Measurements from ENCODE around the gene KCNF1.

The KCNF1 gene, protein sequence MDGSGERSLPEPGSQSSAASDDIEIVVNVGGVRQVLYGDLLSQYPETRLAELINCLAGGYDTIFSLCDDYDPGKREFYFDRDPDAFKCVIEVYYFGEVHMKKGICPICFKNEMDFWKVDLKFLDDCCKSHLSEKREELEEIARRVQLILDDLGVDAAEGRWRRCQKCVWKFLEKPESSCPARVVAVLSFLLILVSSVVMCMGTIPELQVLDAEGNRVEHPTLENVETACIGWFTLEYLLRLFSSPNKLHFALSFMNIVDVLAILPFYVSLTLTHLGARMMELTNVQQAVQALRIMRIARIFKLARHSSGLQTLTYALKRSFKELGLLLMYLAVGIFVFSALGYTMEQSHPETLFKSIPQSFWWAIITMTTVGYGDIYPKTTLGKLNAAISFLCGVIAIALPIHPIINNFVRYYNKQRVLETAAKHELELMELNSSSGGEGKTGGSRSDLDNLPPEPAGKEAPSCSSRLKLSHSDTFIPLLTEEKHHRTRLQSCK

DNA sequence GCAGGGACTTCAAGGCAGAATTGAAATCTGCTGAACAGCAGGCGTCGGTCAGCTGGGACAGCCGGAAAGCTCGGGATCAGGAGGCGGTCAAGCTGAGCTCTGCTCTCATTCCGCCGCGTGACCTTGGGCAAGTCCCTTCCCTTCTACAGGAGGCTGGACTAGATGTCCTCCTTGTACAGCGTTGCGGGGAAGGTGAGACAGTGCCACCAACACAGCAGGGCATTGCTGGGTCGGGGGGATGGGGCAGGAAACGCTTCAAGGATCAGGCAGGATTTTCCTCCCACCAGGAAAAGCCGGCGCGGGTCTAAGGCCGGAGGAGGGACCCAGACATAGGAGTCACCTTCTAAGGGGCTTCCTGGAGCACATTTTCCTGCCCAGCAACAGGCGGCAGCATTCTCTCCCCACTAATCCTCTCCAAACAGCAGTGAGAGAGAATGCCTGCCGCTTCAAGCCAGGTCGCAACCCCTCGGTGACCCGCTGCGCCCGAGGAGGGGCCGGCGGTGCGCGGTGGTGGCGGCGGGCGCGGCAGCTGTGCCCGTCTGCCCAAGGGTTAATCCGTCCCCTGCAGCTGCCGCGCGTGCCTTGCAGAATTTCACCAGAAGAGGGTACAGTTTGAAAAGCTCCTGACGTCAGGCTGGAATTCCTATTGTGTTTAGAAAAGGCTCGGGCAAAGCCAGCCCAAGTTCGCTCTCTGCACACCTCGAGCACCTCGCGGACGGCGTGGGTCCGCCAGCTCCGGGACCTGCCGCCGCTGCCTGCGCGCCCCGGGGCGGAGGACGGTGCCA, at the start of gene KCNF1:
TSS of gene KCNF1 (plus strand) at position 644 of the 785 bp plus-strand sequence. CDS start 493 bp downstream, outside the sequence.
- no peak for TF ChIP-seq ZNF565 (CRISPR knock-in tag; conservative IDR thresholded peaks at IDR 0.05; ENCODE audit: low read depth)
- TF ChIP-seq GLIS3 (CRISPR knock-in tag; IDR thresholded peaks at IDR 0.05) = no peak
- TF ChIP-seq PPARA (CRISPR knock-in tag; IDR thresholded peaks at IDR 0.05; ENCODE audit: borderline replicate concordance) = no peak
- TF ChIP-seq ZNF70 (CRISPR knock-in tag; IDR thresholded peaks at IDR 0.05) = no peak
- TF ChIP-seq, protein P1, sequence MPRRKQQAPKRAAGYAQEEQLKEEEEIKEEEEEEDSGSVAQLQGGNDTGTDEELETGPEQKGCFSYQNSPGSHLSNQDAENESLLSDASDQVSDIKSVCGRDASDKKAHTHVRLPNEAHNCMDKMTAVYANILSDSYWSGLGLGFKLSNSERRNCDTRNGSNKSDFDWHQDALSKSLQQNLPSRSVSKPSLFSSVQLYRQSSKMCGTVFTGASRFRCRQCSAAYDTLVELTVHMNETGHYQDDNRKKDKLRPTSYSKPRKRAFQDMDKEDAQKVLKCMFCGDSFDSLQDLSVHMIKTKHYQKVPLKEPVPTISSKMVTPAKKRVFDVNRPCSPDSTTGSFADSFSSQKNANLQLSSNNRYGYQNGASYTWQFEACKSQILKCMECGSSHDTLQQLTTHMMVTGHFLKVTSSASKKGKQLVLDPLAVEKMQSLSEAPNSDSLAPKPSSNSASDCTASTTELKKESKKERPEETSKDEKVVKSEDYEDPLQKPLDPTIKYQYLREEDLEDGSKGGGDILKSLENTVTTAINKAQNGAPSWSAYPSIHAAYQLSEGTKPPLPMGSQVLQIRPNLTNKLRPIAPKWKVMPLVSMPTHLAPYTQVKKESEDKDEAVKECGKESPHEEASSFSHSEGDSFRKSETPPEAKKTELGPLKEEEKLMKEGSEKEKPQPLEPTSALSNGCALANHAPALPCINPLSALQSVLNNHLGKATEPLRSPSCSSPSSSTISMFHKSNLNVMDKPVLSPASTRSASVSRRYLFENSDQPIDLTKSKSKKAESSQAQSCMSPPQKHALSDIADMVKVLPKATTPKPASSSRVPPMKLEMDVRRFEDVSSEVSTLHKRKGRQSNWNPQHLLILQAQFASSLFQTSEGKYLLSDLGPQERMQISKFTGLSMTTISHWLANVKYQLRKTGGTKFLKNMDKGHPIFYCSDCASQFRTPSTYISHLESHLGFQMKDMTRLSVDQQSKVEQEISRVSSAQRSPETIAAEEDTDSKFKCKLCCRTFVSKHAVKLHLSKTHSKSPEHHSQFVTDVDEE (CRISPR knock-in tag; IDR thresholded peaks at IDR 0.05) = 0 out of 2 replicates have a peak, but pooled peaks have one; percentile 26
- no peak for TF ChIP-seq ZC3H10 (CRISPR knock-in tag; IDR thresholded peaks at IDR 0.05)
- ATAC-seq = peak; percentile 83

DNA sequence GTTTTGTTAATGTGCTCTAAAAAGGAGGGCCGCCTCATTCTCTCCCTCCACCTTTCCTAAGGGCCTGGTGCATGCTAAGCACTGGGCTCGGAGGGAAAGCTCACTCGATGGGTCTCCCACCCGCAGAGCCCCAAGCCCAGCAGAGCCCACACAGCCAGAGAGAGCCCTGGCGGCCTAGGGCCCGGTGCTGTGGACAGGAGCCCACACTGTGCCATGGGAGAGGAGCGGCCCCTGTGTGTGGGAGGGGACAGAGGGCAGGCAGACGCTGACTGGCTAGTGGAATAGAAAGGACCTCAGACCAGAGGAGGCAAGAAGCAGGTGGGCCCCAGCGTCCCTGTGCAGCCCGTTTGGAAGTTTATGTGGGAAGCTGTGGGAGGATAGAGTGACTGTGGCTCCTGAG, 49.4 kb upstream of the KCNF1 start:
- TF ChIP-seq, protein P2, sequence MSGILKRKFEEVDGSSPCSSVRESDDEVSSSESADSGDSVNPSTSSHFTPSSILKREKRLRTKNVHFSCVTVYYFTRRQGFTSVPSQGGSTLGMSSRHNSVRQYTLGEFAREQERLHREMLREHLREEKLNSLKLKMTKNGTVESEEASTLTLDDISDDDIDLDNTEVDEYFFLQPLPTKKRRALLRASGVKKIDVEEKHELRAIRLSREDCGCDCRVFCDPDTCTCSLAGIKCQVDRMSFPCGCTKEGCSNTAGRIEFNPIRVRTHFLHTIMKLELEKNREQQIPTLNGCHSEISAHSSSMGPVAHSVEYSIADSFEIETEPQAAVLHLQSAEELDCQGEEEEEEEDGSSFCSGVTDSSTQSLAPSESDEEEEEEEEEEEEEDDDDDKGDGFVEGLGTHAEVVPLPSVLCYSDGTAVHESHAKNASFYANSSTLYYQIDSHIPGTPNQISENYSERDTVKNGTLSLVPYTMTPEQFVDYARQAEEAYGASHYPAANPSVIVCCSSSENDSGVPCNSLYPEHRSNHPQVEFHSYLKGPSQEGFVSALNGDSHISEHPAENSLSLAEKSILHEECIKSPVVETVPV (CRISPR knock-in tag; IDR thresholded peaks at IDR 0.05) = no peak
- TF ChIP-seq RARB (CRISPR knock-in tag; IDR thresholded peaks at IDR 0.05) (no peak), ZC3H10 (CRISPR knock-in tag; IDR thresholded peaks at IDR 0.05) (no peak), ZFP3 (CRISPR knock-in tag; IDR thresholded peaks at IDR 0.05) (no peak)
- TF ChIP-seq, protein P3, sequence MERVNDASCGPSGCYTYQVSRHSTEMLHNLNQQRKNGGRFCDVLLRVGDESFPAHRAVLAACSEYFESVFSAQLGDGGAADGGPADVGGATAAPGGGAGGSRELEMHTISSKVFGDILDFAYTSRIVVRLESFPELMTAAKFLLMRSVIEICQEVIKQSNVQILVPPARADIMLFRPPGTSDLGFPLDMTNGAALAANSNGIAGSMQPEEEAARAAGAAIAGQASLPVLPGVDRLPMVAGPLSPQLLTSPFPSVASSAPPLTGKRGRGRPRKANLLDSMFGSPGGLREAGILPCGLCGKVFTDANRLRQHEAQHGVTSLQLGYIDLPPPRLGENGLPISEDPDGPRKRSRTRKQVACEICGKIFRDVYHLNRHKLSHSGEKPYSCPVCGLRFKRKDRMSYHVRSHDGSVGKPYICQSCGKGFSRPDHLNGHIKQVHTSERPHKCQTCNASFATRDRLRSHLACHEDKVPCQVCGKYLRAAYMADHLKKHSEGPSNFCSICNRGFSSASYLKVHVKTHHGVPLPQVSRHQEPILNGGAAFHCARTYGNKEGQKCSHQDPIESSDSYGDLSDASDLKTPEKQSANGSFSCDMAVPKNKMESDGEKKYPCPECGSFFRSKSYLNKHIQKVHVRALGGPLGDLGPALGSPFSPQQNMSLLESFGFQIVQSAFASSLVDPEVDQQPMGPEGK (CRISPR knock-in tag; IDR thresholded peaks at IDR 0.05; ENCODE audit: borderline replicate concordance) = no peak
- ATAC-seq = no peak

DNA sequence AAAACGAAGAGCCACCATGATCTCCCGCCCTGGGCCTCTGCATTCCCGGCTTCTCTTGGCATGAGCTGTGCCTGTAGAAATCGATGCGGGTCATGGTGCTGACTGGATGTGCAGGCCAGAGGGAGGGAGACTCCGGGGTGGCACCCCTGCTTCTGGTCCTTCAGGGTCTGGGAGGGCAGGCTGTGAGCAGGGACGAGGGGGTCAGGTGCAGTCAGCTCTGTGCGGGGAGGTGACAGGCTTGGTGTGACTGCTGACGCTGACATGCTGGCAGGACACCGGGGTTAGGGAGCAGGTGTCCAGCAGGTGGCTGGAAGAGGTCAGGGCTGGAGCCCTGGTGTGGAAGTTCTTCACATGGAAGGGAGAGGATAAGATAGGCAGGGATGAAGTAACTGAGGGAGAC, 48.7 kb upstream of the KCNF1 start:
- TF ChIP-seq ZNF565 (CRISPR knock-in tag; conservative IDR thresholded peaks at IDR 0.05; ENCODE audit: low read depth) (no peak), ZC3H10 (CRISPR knock-in tag; IDR thresholded peaks at IDR 0.05) (no peak)
- ATAC-seq = no peak

DNA sequence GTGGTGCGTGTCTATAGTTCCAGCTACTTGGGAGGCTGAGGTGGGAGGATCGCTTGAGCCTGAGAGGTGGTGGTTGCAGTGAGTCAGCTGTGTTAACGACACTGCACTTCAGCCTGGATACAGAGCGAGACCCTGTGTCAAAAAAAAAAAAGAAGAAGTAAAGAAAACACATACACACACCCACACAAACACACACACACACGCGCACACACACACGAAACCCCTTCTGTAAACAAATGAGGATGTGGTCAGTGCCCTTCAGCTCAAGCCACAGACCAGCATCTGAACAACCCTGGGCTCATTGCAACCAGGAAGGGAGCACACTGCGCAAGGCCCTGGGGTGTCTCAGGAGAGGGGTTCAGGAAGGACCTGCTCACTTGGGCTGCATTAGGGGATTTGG, 47.9 kb upstream of the KCNF1 start:
- TF ChIP-seq OSR1 (CRISPR knock-in tag; IDR thresholded peaks at IDR 0.05) (no peak), TOX (CRISPR knock-in tag; IDR thresholded peaks at IDR 0.05; ENCODE audit: borderline replicate concordance) (no peak), ZC3H10 (CRISPR knock-in tag; IDR thresholded peaks at IDR 0.05) (no peak), TCF4 (CRISPR knock-in tag; IDR thresholded peaks at IDR 0.05; ENCODE audit: borderline replicate concordance) (no peak), SNAI2 (CRISPR knock-in tag; IDR thresholded peaks at IDR 0.05) (no peak), ZFP30 (CRISPR knock-in tag; IDR thresholded peaks at IDR 0.05) (no peak), RARB (CRISPR knock-in tag; IDR thresholded peaks at IDR 0.05) (no peak), BACH2 (CRISPR knock-in tag; IDR thresholded peaks at IDR 0.05; ENCODE audit: borderline replicate concordance) (no peak), ESRRG (CRISPR knock-in tag; IDR thresholded peaks at IDR 0.05) (no peak), CSDC2 (CRISPR knock-in tag; IDR thresholded peaks at IDR 0.05) (no peak), PPARA (CRISPR knock-in tag; IDR thresholded peaks at IDR 0.05; ENCODE audit: borderline replicate concordance) (no peak), ZNF565 (CRISPR knock-in tag; conservative IDR thresholded peaks at IDR 0.05; ENCODE audit: low read depth) (no peak)
- TF ChIP-seq, protein P2 (CRISPR knock-in tag; IDR thresholded peaks at IDR 0.05) = no peak
- TF ChIP-seq, protein P4, sequence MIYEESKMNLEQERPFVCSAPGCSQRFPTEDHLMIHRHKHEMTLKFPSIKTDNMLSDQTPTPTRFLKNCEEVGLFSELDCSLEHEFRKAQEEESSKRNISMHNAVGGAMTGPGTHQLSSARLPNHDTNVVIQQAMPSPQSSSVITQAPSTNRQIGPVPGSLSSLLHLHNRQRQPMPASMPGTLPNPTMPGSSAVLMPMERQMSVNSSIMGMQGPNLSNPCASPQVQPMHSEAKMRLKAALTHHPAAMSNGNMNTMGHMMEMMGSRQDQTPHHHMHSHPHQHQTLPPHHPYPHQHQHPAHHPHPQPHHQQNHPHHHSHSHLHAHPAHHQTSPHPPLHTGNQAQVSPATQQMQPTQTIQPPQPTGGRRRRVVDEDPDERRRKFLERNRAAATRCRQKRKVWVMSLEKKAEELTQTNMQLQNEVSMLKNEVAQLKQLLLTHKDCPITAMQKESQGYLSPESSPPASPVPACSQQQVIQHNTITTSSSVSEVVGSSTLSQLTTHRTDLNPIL (CRISPR knock-in tag; IDR thresholded peaks at IDR 0.05; ENCODE audit: low read depth) = no peak
- ATAC-seq = no peak

Data from SK-N-SH treated with all-trans-retinoic acid at 6 μM for 48 hours (cell line).